Nephron (organoid): ENCODE measurements around the gene PDE4D.

Experiments
- H3K27ac Mint-ChIP-seq, 3 experiments: 2 replicates each; pipeline ENCODE4 v1.8.0; 2020; ENCODE audit warnings: mixed read lengths in 3 of 3, mild to moderate bottlenecking in 2 of 3, moderate library complexity in 1 of 3
- H3K27me3 Mint-ChIP-seq: 2 replicates; pipeline ENCODE4 v1.8.0; 2021; ENCODE audit warnings: low read depth, mild to moderate bottlenecking, moderate library complexity, mixed read lengths
- H3K36me3 Mint-ChIP-seq: 2 replicates; pipeline ENCODE4 v1.8.0; 2020; ENCODE audit warnings: low read depth, mixed read lengths
- H3K4me1 Mint-ChIP-seq: 2 replicates; pipeline ENCODE4 v1.8.0; 2020; ENCODE audit warnings: mixed read lengths
- H3K4me3 Mint-ChIP-seq, 3 experiments: 2 replicates each; pipeline ENCODE4 v1.8.0; 2020; ENCODE audit warnings: mild to moderate bottlenecking in 3 of 3, mixed read lengths in 3 of 3, moderate library complexity in 2 of 3
- H3K9me3 Mint-ChIP-seq: 2 replicates; pipeline ENCODE4 v1.8.0; 2020; ENCODE audit warnings: mixed read lengths
- CTCF ChIP-seq, 3 experiments: fragments of 200-600 bp; sonication (generic); IDR thresholded peaks; one replicate each; pipeline ENCODE4 v1.5.0; 2021; ENCODE audit warnings: antibody characterized with exemption in 3 of 3; ENCODE audit not compliant: unreplicated experiment in 3 of 3

Gene PDE4D

GRCh38 chr5:59428391-59428790 lies 465.1 kb downstream of the PDE4D start:
- H3K27ac Mint-ChIP-seq = no peak overlapping the region
- no peaks in the 10 kb centered on the region for H3K9me3 Mint-ChIP-seq
- no peak overlapping the region for H3K4me3 Mint-ChIP-seq
- TF ChIP-seq CTCF (IDR thresholded peaks at IDR 0.05; ENCODE audit: unreplicated experiment in 3 of 3) = no peak
- no peaks in the 10 kb centered on the region for H3K36me3 Mint-ChIP-seq
- H3K27me3 Mint-ChIP-seq = no peaks in the 10 kb centered on the region
- H3K4me1 Mint-ChIP-seq = no peaks in the 10 kb centered on the region

GRCh38 chr5:59424515-59424914 lies 469.0 kb downstream of the PDE4D start:
- H3K9me3 Mint-ChIP-seq = no peaks in the 10 kb centered on the region
- TF ChIP-seq CTCF (IDR thresholded peaks at IDR 0.05; ENCODE audit: unreplicated experiment in 3 of 3) = no peak
- H3K4me3 Mint-ChIP-seq = no peak overlapping the region
- H3K36me3 Mint-ChIP-seq = no peaks in the 10 kb centered on the region
- no peaks in the 10 kb centered on the region for H3K27me3 Mint-ChIP-seq
- H3K27ac Mint-ChIP-seq = no peak overlapping the region
- no peaks in the 10 kb centered on the region for H3K4me1 Mint-ChIP-seq

- H3K36me3 Mint-ChIP-seq = no peaks in the 10 kb centered on the region
Measured at GRCh38 chr5:59423021-59423420, 470.5 kb downstream of the PDE4D start.

DNA sequence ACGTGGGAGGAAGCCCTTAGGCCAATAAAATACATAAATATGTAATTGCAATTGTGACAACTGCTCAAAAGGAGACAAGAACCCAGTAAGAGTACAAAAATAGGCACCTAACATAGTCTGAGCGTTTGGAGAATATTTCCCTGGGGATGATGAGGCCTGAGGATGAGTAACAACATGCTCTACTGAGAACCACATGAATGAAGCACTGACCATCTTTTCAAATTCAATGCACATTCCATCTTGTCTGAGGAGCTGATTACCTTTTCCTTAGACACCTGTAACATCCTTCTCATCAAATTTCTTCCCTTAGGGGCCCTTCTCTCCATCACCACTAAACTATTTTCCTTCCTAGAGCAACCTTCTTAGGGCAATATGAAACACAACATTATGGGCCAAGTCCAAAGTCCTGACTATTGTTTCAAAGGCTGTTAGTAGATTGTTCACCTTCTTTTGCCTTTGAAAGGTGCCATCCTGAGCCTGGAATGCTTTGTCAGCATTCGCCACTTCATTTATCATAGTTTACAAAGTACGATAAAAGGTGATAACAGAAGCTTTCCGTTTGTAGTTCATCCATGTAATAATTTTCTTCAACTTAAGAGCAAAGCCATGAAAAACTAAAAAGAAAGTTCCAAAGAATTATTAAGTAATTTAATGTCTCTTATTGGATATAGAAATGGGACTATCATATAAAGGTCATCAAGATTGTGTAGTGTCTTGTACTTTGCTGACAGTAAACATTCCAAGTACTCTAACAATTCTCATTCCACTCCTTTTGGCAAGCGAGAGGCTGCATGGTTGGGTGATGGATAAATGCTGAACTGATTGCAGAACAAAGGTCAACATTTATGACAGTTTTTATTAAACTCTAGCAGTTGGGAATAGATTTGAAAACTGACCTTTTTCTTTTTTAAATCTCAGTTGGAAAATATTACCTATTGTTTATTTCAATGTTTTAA lies 471.3 kb downstream of the PDE4D start:
- Mint-ChIP-seq H3K27me3 (no peaks in the 10 kb centered on the region), H3K9me3 (no peaks in the 10 kb centered on the region), H3K4me3 (no peak overlapping the region), H3K36me3 (no peaks in the 10 kb centered on the region), H3K4me1 (peaks cover 4% of the 10 kb centered on the region), H3K27ac (no peak overlapping the region)
- TF ChIP-seq CTCF (IDR thresholded peaks at IDR 0.05; ENCODE audit: unreplicated experiment in 3 of 3) = no peak

More at GRCh38 chr5:59423021-59423420, 470.5 kb downstream of the PDE4D start:
- Mint-ChIP-seq H3K4me3 (no peak overlapping the region), H3K27me3 (no peaks in the 10 kb centered on the region), H3K9me3 (no peaks in the 10 kb centered on the region), H3K27ac (no peak overlapping the region), H3K4me1 (peaks cover 4% of the 10 kb centered on the region)
- TF ChIP-seq CTCF (IDR thresholded peaks at IDR 0.05; ENCODE audit: unreplicated experiment in 3 of 3) = no peak

GRCh38 chr5:59420596-59420995 lies 472.9 kb downstream of the PDE4D start:
- Mint-ChIP-seq H3K4me3 (no peak overlapping the region), H3K9me3 (no peaks in the 10 kb centered on the region), H3K4me1 (peaks cover 4% of the 10 kb centered on the region), H3K36me3 (no peaks in the 10 kb centered on the region), H3K27ac (no peak overlapping the region), H3K27me3 (no peaks in the 10 kb centered on the region)
- no peak for TF ChIP-seq CTCF (IDR thresholded peaks at IDR 0.05; ENCODE audit: unreplicated experiment in 3 of 3)

GRCh38 chr5:59418808-59419207 lies 474.7 kb downstream of the PDE4D start:
- Mint-ChIP-seq H3K4me3 (no peak overlapping the region), H3K27me3 (no peaks in the 10 kb centered on the region), H3K4me1 (peaks cover 4% of the 10 kb centered on the region), H3K9me3 (no peaks in the 10 kb centered on the region), H3K36me3 (no peaks in the 10 kb centered on the region), H3K27ac (no peak overlapping the region)
- TF ChIP-seq CTCF (IDR thresholded peaks at IDR 0.05; ENCODE audit: unreplicated experiment in 3 of 3) = no peak
